Brain microvascular endothelial cell (primary cell): ENCODE measurements around the gene APEX1.
"Not testable (repeated sequence)": the region's sequence is repeated elsewhere in the genome, so short reads cannot be mapped to it uniquely, and the experiment has no call there.

ENCODE experiments used
- DNase-seq: peaks from one replicate; pipeline ENCODE4 v3.0.0-alpha.2; 2020
- H3K27ac ChIP-seq: fragments of 250-450 bp; sonication (Bioruptor Pico); 2 replicates; pipeline ENCODE4 v1.5.1; 2020; ENCODE audit warnings: mild to moderate bottlenecking, moderate library complexity
- H3K27me3 ChIP-seq: fragments of 250-450 bp; sonication (Bioruptor Pico); replicated peaks from 2 replicates; pipeline ENCODE4 v1.5.1; 2020; ENCODE audit warnings: mild to moderate bottlenecking
- H3K36me3 ChIP-seq: fragments of 250-450 bp; sonication (Bioruptor Pico); replicated peaks from 2 replicates; pipeline ENCODE4 v1.5.1; 2020; ENCODE audit warnings: mild to moderate bottlenecking
- H3K4me3 ChIP-seq: 2 replicates; pipeline ENCODE4 v1.5.1; 2011; ENCODE audit warnings: low read depth, mild to moderate bottlenecking, control low read depth, low read length, moderate library complexity
- in situ Hi-C: cut with HindIII; loops from 2 replicates; pipeline ENCODE4 v1.10.0; 2017; ENCODE audit warnings: low sequenced_read_pairs, low pct_ligation_motif_present
- TF ChIP-seq, protein P1 (sequence below): IDR thresholded peaks from 2 replicates; pipeline ENCODE4 v1.5.1; 2011; ENCODE audit warnings: low read depth, mild to moderate bottlenecking, moderate library complexity, low read length, control low read depth, inconsistent platforms; ENCODE audit errors: missing control alignments

APEX1 gene

DNA sequence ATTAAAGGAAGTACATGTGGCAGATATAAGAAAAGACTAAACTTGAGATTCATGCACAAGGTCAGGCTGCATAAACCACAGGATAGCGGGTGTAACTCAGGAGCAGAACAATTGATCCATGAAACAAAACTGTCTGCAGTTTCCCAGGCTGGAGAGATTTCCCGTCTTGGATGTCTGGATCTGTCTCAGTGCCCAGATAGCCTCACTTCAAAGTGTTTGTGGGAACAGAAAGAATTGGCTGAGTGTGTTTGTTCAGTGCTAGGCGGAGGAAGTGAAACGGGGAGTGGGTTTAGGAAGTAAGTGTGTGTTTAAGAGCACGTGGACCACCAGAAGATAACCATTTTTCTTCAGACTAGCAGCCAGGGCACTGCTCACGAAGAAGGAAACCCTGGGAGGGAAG lies 48.9 kb downstream of the APEX1 start:
- TF ChIP-seq, protein P1, sequence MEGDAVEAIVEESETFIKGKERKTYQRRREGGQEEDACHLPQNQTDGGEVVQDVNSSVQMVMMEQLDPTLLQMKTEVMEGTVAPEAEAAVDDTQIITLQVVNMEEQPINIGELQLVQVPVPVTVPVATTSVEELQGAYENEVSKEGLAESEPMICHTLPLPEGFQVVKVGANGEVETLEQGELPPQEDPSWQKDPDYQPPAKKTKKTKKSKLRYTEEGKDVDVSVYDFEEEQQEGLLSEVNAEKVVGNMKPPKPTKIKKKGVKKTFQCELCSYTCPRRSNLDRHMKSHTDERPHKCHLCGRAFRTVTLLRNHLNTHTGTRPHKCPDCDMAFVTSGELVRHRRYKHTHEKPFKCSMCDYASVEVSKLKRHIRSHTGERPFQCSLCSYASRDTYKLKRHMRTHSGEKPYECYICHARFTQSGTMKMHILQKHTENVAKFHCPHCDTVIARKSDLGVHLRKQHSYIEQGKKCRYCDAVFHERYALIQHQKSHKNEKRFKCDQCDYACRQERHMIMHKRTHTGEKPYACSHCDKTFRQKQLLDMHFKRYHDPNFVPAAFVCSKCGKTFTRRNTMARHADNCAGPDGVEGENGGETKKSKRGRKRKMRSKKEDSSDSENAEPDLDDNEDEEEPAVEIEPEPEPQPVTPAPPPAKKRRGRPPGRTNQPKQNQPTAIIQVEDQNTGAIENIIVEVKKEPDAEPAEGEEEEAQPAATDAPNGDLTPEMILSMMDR = no peak
- no peaks in the 10 kb centered on the region for H3K27me3 ChIP-seq
- H3K4me3 ChIP-seq = no peak overlapping the region
- no peaks in the 10 kb centered on the region for H3K36me3 ChIP-seq
- no peak overlapping the region for H3K27ac ChIP-seq
- no peak for DNase-seq
- in situ Hi-C loops = no loop called here

DNA sequence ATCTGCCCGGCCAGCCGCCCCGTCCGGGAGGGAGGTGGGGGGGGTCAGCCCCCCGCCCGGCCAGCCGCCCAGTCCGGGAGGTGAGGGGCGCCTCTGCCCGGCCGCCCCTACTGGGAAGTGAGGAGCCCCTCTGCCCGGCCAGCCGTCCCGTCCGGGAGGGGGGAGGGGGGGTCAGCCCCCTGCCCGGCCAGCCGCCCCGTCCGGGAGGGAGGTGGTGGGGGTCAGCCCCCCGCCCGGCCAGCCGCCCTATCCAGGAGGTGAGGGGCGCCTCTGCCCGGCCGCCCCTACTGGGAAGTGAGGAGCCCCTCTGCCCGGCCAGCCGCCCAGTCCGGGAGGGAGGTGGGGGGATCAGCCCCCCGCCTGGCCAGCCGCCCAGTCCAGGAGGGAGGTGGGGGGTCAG lies 51.2 kb downstream of the APEX1 start:
- DNase-seq, H3K36me3 ChIP-seq, H3K27ac ChIP-seq, in situ Hi-C loops, H3K27me3 ChIP-seq, H3K4me3 ChIP-seq: not testable (repeated sequence)

DNA sequence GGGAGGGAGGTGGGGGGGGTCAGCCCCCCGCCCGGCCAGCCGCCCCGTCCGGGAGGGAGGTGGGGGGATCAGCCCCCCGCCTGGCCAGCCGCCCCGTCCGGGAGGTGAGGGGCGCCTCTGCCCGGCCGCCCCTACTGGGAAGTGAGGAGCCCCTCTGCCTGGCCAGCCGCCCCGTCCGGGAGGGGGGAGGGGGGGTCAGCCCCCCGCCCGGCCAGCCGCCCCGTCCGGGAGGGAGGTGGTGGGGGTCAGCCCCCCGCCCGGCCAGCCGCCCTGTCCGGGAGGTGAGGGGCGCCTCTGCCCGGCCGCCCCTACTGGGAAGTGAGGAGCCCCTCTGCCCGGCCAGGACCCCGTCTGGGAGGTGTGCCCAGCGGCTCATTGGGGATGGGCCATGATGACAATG lies 51.7 kb downstream of the APEX1 start:
- DNase-seq = not testable (repeated sequence)

More for the DNA sequence above, 51.7 kb downstream of the APEX1 start:
- H3K27me3 ChIP-seq, H3K4me3 ChIP-seq, H3K27ac ChIP-seq, in situ Hi-C loops, H3K36me3 ChIP-seq: not testable (repeated sequence)
